ENCODE data around the gene PRPF18. TPM values are rescaled to one million over a fixed set of nuclear protein-coding genes. Genes with fewer than 3 reads are reported as not detected.
A peak's percentile ranks its signal among the peaks of the same experiment; 100 is the strongest.

PRPF18 gene
- total and polyA plus RNA-seq, 12 donors: 6.7 to 17.1 (median 14.4) TPM

- H3K9me3 ChIP-seq: no peaks in the 10 kb centered on the region
- peak overlapping the region in 1 of 10 donors; percentile 18 for H3K4me3 ChIP-seq
- intact Hi-C loops (cut with DNase I): loop anchor here in 4 of 10 donors (2.0 to 10.0 kb wide), 3 partner anchors 116 to 436 kb away; no protein-coding TSS in a partner anchor
- peaks cover 0 to 100% (median 39%) of the 10 kb centered on the region in 9 donors for H3K36me3 ChIP-seq
- peak; percentile 65 to 66 for DNase-seq
- H3K27me3 ChIP-seq: no peaks in the 10 kb centered on the region
- H3K4me1 ChIP-seq: peaks cover 8 to 46% (median 22%) of the 10 kb centered on the region in 9 donors
- TF ChIP-seq CTCF (IDR thresholded peaks at IDR 0.05): no peak
- peak; percentile 28 to 85 (median 74) for ATAC-seq
- 37 to 58% methylated on average over 21 of the region's 21 CpGs for WGBS, 2 donors
- peak overlapping the region in 9 of 10 donors; percentile 24 to 79 (median 66) for H3K27ac ChIP-seq
These were observed 72.3 kb downstream of the PRPF18 start for GRCh38 chr10:13658871-13659685.

DNA sequence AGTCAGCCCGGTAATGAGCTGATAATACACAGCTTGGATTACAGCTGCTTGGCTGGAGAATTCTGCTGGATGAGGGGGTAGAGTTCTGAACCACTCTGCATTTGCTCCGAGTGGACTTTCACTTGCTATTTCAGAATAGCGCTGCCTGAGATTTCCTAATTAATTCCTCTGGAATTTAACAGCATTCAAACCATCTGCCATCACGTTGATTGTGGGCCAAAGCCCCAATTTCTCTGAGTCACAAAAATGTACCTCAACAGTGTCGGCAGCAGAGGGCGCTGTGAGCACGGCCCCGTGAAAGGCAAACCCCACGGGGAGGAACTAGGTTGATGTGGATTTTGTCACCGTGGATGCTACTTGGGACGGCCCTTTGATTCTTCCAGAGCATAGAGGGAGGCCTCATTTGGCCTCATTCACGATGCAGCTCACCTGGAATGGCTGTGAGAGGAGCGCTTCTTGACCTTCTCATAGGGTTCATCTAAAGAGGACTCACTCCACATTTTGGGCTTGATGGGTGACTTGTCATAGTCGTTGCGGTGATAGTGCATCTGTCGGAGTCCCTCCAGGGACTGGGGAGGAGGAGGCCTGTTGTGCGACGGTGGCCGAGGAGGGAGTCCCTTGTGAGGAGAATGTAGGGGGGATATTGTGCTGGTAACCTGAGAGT lies 73.3 kb downstream of the PRPF18 start:
- intact Hi-C loops (cut with DNase I): loop anchor here (1.0 to 10.0 kb wide), 10 partner anchors 47 to 435 kb away; no protein-coding TSS in a partner anchor

DNA sequence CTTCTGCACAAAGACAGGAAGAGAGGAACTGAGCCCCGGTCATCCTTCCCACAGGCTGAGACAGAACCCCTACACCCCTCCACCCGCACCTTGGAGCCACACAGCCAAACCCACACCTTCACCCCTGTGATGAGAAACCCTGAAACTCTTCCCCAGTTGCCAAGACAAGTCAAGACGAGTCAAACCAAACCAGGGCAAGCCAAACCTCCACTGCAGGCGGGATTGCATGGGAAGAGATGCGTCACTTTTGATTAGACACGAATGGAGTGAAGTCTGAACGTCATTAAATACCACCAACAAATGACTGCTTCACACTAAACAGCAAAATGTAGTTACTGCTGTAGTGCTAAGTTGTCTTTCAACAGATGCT lies 73.8 kb downstream of the PRPF18 start:
- no peak overlapping the region for H3K4me3 ChIP-seq
- H3K36me3 ChIP-seq: peaks cover 0 to 100% (median 37%) of the 10 kb centered on the region in 9 donors
- ATAC-seq: peak in 5 of 8 donors; percentile 1 to 14 (median 3)
- peaks cover 8 to 35% (median 22%) of the 10 kb centered on the region in 9 donors for H3K4me1 ChIP-seq
- H3K9me3 ChIP-seq: no peaks in the 10 kb centered on the region
- intact Hi-C loops (cut with DNase I): loop anchor here in 9 of 10 donors (1.0 to 10.0 kb wide), 7 partner anchors 47 to 294 kb away; no protein-coding TSS in a partner anchor
- no peak for TF ChIP-seq CTCF (IDR thresholded peaks at IDR 0.05)
- H3K27ac ChIP-seq: peak overlapping the region in 7 of 10 donors; percentile 48 to 79 (median 54)
- DNase-seq: no peak
- WGBS, 2 donors: 63 to 64% methylated on average over 7 of the region's 7 CpGs
- H3K27me3 ChIP-seq: no peaks in the 10 kb centered on the region

More for the DNA sequence above, 73.3 kb downstream of the PRPF18 start:
- ATAC-seq: peak; percentile 60 to 78 (median 68)
- H3K4me1 ChIP-seq: peaks cover 8 to 38% (median 22%) of the 10 kb centered on the region in 9 donors
- no peaks in the 10 kb centered on the region for H3K9me3 ChIP-seq
- H3K4me3 ChIP-seq: peak overlapping the region in 1 of 10 donors; percentile 5
- TF ChIP-seq CTCF (IDR thresholded peaks at IDR 0.05): peak; percentile 88 to 97 (median 94)
- WGBS, 2 donors: 19 to 24% methylated on average over 16 to 19 of the region's 19 CpGs
- no peaks in the 10 kb centered on the region for H3K27me3 ChIP-seq
- H3K27ac ChIP-seq: peak overlapping the region in 8 of 10 donors; percentile 53 to 79 (median 68)
- H3K36me3 ChIP-seq: peaks cover 0 to 100% (median 36%) of the 10 kb centered on the region in 9 donors
- peak; percentile 73 to 78 for DNase-seq

DNA sequence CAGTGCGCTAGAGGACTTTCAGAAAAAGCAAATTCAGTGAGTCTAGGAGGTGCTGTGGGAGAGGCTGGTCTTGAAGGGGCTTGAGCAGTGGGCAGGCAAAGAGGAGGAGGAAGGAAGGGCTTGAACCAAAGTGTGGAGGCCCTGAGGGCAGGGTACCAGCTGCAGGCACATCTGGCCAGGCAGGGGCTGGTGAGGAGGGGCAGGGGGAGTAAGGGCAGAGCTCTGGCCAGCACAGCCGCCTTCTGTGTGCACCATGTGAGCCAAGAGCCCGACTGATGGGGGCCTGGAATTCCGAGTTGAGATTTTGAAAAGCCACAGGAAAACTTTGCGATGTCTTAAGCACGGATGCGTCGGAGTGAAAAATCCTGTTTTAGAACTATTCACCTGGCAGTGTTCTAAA lies 74.5 kb downstream of the PRPF18 start:
- no peaks in the 10 kb centered on the region for H3K27me3 ChIP-seq
- ATAC-seq (no peak), DNase-seq (no peak)
- intact Hi-C loops (cut with DNase I): loop anchor here in 6 of 10 donors (2.0 to 10.0 kb wide), 5 partner anchors 46 to 294 kb away; no protein-coding TSS in a partner anchor
- H3K4me3 ChIP-seq: no peak overlapping the region
- TF ChIP-seq CTCF (IDR thresholded peaks at IDR 0.05): no peak
- peaks cover 3 to 100% (median 40%) of the 10 kb centered on the region in 9 donors for H3K36me3 ChIP-seq
- peak overlapping the region in 5 of 10 donors; percentile 17 to 74 (median 50) for H3K27ac ChIP-seq
- H3K4me1 ChIP-seq: peaks cover 8 to 35% (median 22%) of the 10 kb centered on the region in 9 donors
- 60 to 65% methylated on average over 8 of the region's 8 CpGs for WGBS, 2 donors
- no peaks in the 10 kb centered on the region for H3K9me3 ChIP-seq

Measured in heart right ventricle (tissue), 16 donors.